ENCODE data around the gene PDE7B. TPM values are rescaled to one million over a fixed set of nuclear protein-coding genes. Genes with fewer than 3 reads are reported as not detected.

PDE7B gene
- total and polyA plus RNA-seq, 2 donors (not counting 1 experiment from before 2014, with no cell fraction given) = 2.6 to 7.5 TPM

- Histone ChIP-seq H3K4me2 (replicated peaks; ENCODE audit: low read depth, low read length, poor library complexity, severe bottlenecking) (no peak overlapping the region), H3K9me3 (ENCODE audit: control extremely low read depth in 1 of 3, control insufficient read depth in 2 of 3, insufficient read depth in 1 of 3, low read length in 2 of 3) (no peaks in the 10 kb centered on the region), H3K9ac (ENCODE audit: low read length) (no peak overlapping the region), H3K36me3 (replicated peaks in 1 of 2; ENCODE audit: control extremely low read depth in 1 of 2, control insufficient read depth in 1 of 2, extremely low read depth in 1 of 2, insufficient read depth in 2 of 2, low read length in 1 of 2) (no peaks in the 10 kb centered on the region), H3K4me1 (ENCODE audit: control insufficient read depth in 2 of 2, insufficient read depth in 2 of 2, low read length in 2 of 2) (peaks cover 0 to 8% of the 10 kb centered on the region in 2 donors), H3K27me3 (replicated peaks in 1 of 4; ENCODE audit: control extremely low read depth in 1 of 4, control insufficient read depth in 3 of 4, insufficient read depth in 4 of 4, low read length in 3 of 4) (no peaks in the 10 kb centered on the region), H3K27ac (ENCODE audit: low read length in 2 of 2) (no peak overlapping the region), H3K4me3 (ENCODE audit: control extremely low read depth in 1 of 5, extremely low read depth in 1 of 5, insufficient read depth in 1 of 5, low read depth in 2 of 5, low read length in 4 of 5) (no peak overlapping the region), H3K79me2 (ENCODE audit: control insufficient read depth, insufficient read depth, low read length) (no peaks in the 10 kb centered on the region), H4K20me1 (ENCODE audit: control insufficient read depth, insufficient read depth, low read length, poor library complexity, severe bottlenecking) (no peaks in the 10 kb centered on the region), H2AFZ (ENCODE audit: insufficient read depth, low read depth, low read length, poor library complexity, severe bottlenecking) (no peak overlapping the region)
- Mint-ChIP-seq H3K27ac (no peak overlapping the region), H3K4me1 (peaks cover 9% of the 10 kb centered on the region), H3K4me3 (no peak overlapping the region), H3K27me3 (no peaks in the 10 kb centered on the region), H3K9me3 (ENCODE audit: insufficient read depth) (peaks cover 3% of the 10 kb centered on the region)
- intact Hi-C loops (cut with micrococcal nuclease) = loop anchor here (10.0 kb wide), 1 partner anchor 48 kb away; the partner anchor contains the start of gene PDE7B
- ChIA-PET CTCF (interaction anchor here (0.5 to 0.9 kb wide), 2 partner anchors 19 to 498 kb away, joined by 3 read pairs; no protein-coding TSS in a partner anchor), POLR2A (no interaction called here)
- WGBS (ENCODE audit: insufficient coverage) = no CpG with 5 or more reads among the region's 2 CpGs
- no peak for ATAC-seq (ENCODE audit: low read depth)
- TF ChIP-seq EZH2 (IDR thresholded peaks at IDR 0.05; ENCODE audit: borderline replicate concordance, insufficient read depth, low read depth, low read length, poor library complexity, severe bottlenecking) (no peak), CTCF (IDR thresholded peaks at IDR 0.05) (no peak)
- DNase-seq = no peak
Observed at GRCh38 chr6:135902756-135903331, 51.3 kb downstream of the PDE7B start.

- DNase-seq = no peak
- TF ChIP-seq CTCF (IDR thresholded peaks at IDR 0.05) (no peak), EZH2 (IDR thresholded peaks at IDR 0.05; ENCODE audit: borderline replicate concordance, insufficient read depth, low read depth, low read length, poor library complexity, severe bottlenecking) (no peak)
- H3K4me3 Mint-ChIP-seq = no peak overlapping the region
- H3K4me2 ChIP-seq (replicated peaks; ENCODE audit: low read depth, low read length, poor library complexity, severe bottlenecking) = no peak overlapping the region
- no peaks in the 10 kb centered on the region for H3K27me3 Mint-ChIP-seq
- no peak overlapping the region for H3K9ac ChIP-seq (ENCODE audit: low read length)
- no peaks in the 10 kb centered on the region for H3K9me3 ChIP-seq (ENCODE audit: control extremely low read depth in 1 of 3, control insufficient read depth in 2 of 3, insufficient read depth in 1 of 3, low read length in 2 of 3)
- H3K27me3 ChIP-seq (replicated peaks in 1 of 4; ENCODE audit: control extremely low read depth in 1 of 4, control insufficient read depth in 3 of 4, insufficient read depth in 4 of 4, low read length in 3 of 4) = no peaks in the 10 kb centered on the region
- no peaks in the 10 kb centered on the region for H3K79me2 ChIP-seq (ENCODE audit: control insufficient read depth, insufficient read depth, low read length)
- ATAC-seq (ENCODE audit: low read depth) = no peak
- intact Hi-C loops (cut with micrococcal nuclease) = loop anchor here (5.0 to 10.0 kb wide), 2 partner anchors 50 to 72 kb away; partner anchors contain the start of gene PDE7B
- peaks cover 8% of the 10 kb centered on the region for H3K4me1 Mint-ChIP-seq
- no peaks in the 10 kb centered on the region for H3K36me3 ChIP-seq (replicated peaks in 1 of 2; ENCODE audit: control extremely low read depth in 1 of 2, control insufficient read depth in 1 of 2, extremely low read depth in 1 of 2, insufficient read depth in 2 of 2, low read length in 1 of 2)
- H3K4me3 ChIP-seq (ENCODE audit: control extremely low read depth in 1 of 5, extremely low read depth in 1 of 5, insufficient read depth in 1 of 5, low read depth in 2 of 5, low read length in 4 of 5) = no peak overlapping the region
- ChIA-PET CTCF (no interaction called here), POLR2A (no interaction called here)
- H2AFZ ChIP-seq (ENCODE audit: insufficient read depth, low read depth, low read length, poor library complexity, severe bottlenecking) = no peak overlapping the region
- H3K27ac Mint-ChIP-seq = no peak overlapping the region
- no peaks in the 10 kb centered on the region for H3K9me3 Mint-ChIP-seq (ENCODE audit: insufficient read depth)
- H3K4me1 ChIP-seq (ENCODE audit: control insufficient read depth in 2 of 2, insufficient read depth in 2 of 2, low read length in 2 of 2) = peaks cover 2 to 7% of the 10 kb centered on the region in 2 donors
- no peak overlapping the region for H3K27ac ChIP-seq (ENCODE audit: low read length in 2 of 2)
- no CpG with 5 or more reads among the region's 2 CpGs for WGBS (ENCODE audit: insufficient coverage)
- no peaks in the 10 kb centered on the region for H4K20me1 ChIP-seq (ENCODE audit: control insufficient read depth, insufficient read depth, low read length, poor library complexity, severe bottlenecking)
Observed at GRCh38 chr6:135904666-135905065, 53.2 kb downstream of the PDE7B start.
